HG02938 (cell line): ENCODE data around the gene IGFBP1.

Experiments used
- ATAC-seq: cut with Tn5 transposase; IDR thresholded peaks from one replicate; pipeline ENCODE4 v1.9.1; 2021; ENCODE audit warnings: mild to moderate bottlenecking, moderate library complexity; ENCODE audit not compliant: unreplicated experiment

Gene IGFBP1

GRCh38 chr7:45880433-45880860 is 7.8 kb upstream of the IGFBP1 start:
- ATAC-seq, result no peak

GRCh38 chr7:45881280-45881758 is 7.0 kb upstream of the IGFBP1 start:
- ATAC-seq, result no peak

- no peak for ATAC-seq
These were observed 6.4 kb upstream of the IGFBP1 start for GRCh38 chr7:45881759-45882464.

GRCh38 chr7:45882465-45882810 is 5.8 kb upstream of the IGFBP1 start:
- ATAC-seq, result no peak

GRCh38 chr7:45884136-45884535 is 4.2 kb upstream of the IGFBP1 start:
- no peak for ATAC-seq

GRCh38 chr7:45885264-45885882 is 2.9 kb upstream of the IGFBP1 start:
- no peak for ATAC-seq

- no peak for ATAC-seq
These were observed 1.2 kb upstream of the IGFBP1 start for GRCh38 chr7:45886931-45887667.

- no peak for ATAC-seq
These were observed 692 bp downstream of the IGFBP1 start for GRCh38 chr7:45888993-45889366.

GRCh38 chr7:45889367-45890067 is 1.2 kb downstream of the IGFBP1 start:
- ATAC-seq, result no peak

- ATAC-seq, result no peak
These were observed 2.0 kb downstream of the IGFBP1 start for GRCh38 chr7:45890125-45890901.

GRCh38 chr7:45890902-45891461 is 2.7 kb downstream of the IGFBP1 start:
- ATAC-seq, result no peak

GRCh38 chr7:45891462-45892402 is 3.4 kb downstream of the IGFBP1 start:
- ATAC-seq, result no peak

- no peak for ATAC-seq
These were observed 4.2 kb downstream of the IGFBP1 start for GRCh38 chr7:45892407-45893035.

- no peak for ATAC-seq
These were observed 5.2 kb downstream of the IGFBP1 start for GRCh38 chr7:45893374-45893995.

GRCh38 chr7:45893996-45894664 is 5.8 kb downstream of the IGFBP1 start:
- ATAC-seq, result no peak

GRCh38 chr7:45894665-45895062 is 6.4 kb downstream of the IGFBP1 start:
- ATAC-seq, result no peak

- ATAC-seq, result no peak
These were observed 8.9 kb downstream of the IGFBP1 start for GRCh38 chr7:45897042-45897690.
